ENCODE data around the gene SHC3. TPM values are rescaled to one million over a fixed set of nuclear protein-coding genes. Genes with fewer than 3 reads are reported as not detected.

The SHC3 gene
- total RNA-seq, 1 experiment from 2014 or later: 4.0 TPM

GRCh38 chr9:89039104-89039465 lies 139.5 kb downstream of the SHC3 start:
- DNase-seq: no peak
- BruUV-seq (replicated peaks): no TSS peak
- H3K9me3 Mint-ChIP-seq (ENCODE audit: low read depth, unreplicated experiment): no peaks in the 10 kb centered on the region
- H3K36me3 Mint-ChIP-seq (ENCODE audit: insufficient read depth, unreplicated experiment): no peaks in the 10 kb centered on the region
- H3K4me3 Mint-ChIP-seq (ENCODE audit: low read depth, unreplicated experiment): no peak overlapping the region
- CTCF ChIA-PET: no interaction called here
- H3K27me3 Mint-ChIP-seq (ENCODE audit: unreplicated experiment): no peaks in the 10 kb centered on the region
- H3K27ac Mint-ChIP-seq (ENCODE audit: unreplicated experiment): no peak overlapping the region
- peaks cover 8% of the 10 kb centered on the region for H3K4me1 Mint-ChIP-seq (ENCODE audit: low read depth, unreplicated experiment)
- TF ChIP-seq CTCF (IDR thresholded peaks at IDR 0.05; ENCODE audit: unreplicated experiment): no peak
- intact Hi-C loops (cut with micrococcal nuclease; ENCODE audit: unreplicated experiment): no loop called here

- H3K4me3 Mint-ChIP-seq (ENCODE audit: low read depth, unreplicated experiment): no peak overlapping the region
- peaks cover 8% of the 10 kb centered on the region for H3K4me1 Mint-ChIP-seq (ENCODE audit: low read depth, unreplicated experiment)
- DNase-seq: no peak
- no peak for TF ChIP-seq CTCF (IDR thresholded peaks at IDR 0.05; ENCODE audit: unreplicated experiment)
- no peaks in the 10 kb centered on the region for H3K36me3 Mint-ChIP-seq (ENCODE audit: insufficient read depth, unreplicated experiment)
- H3K9me3 Mint-ChIP-seq (ENCODE audit: low read depth, unreplicated experiment): no peaks in the 10 kb centered on the region
- no peaks in the 10 kb centered on the region for H3K27me3 Mint-ChIP-seq (ENCODE audit: unreplicated experiment)
- no TSS peak for BruUV-seq (replicated peaks)
- intact Hi-C loops (cut with micrococcal nuclease; ENCODE audit: unreplicated experiment): no loop called here
- H3K27ac Mint-ChIP-seq (ENCODE audit: unreplicated experiment): no peak overlapping the region
- CTCF ChIA-PET: interaction anchor here (0.7 kb wide), 1 partner anchor 1065 kb away, joined by 4 read pairs; no protein-coding TSS in a partner anchor
These were observed 140.1 kb downstream of the SHC3 start for GRCh38 chr9:89038382-89039103.

DNA sequence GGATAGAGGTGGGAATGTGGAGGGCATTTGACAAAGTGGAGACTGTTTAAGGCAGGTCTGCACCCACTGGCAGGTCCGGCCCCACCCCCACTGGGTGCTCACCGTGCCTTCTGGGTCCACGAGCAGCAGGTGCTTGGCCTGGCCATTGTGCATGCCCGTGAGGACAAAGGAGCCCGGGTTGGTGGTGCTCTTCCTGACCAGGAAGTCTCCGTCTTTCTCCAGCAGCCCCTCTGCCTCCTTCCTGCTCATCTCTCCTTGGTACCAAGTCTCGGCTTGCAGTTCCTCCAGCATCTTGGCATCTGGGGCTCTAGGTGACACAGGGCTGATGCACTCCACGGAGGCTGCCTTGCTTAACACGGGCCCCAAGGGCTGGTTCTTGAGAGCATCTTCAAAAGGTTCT lies 140.7 kb downstream of the SHC3 start:
- Mint-ChIP-seq H3K27ac (ENCODE audit: unreplicated experiment) (no peak overlapping the region), H3K9me3 (ENCODE audit: low read depth, unreplicated experiment) (no peaks in the 10 kb centered on the region), H3K4me1 (ENCODE audit: low read depth, unreplicated experiment) (peaks cover 8% of the 10 kb centered on the region), H3K4me3 (ENCODE audit: low read depth, unreplicated experiment) (no peak overlapping the region), H3K27me3 (ENCODE audit: unreplicated experiment) (no peaks in the 10 kb centered on the region), H3K36me3 (ENCODE audit: insufficient read depth, unreplicated experiment) (no peaks in the 10 kb centered on the region)
- CTCF ChIA-PET: interaction anchor here (0.7 kb wide), 1 partner anchor 1065 kb away, joined by 4 read pairs; no protein-coding TSS in a partner anchor
- BruUV-seq (replicated peaks): no TSS peak
- no peak for TF ChIP-seq CTCF (IDR thresholded peaks at IDR 0.05; ENCODE audit: unreplicated experiment)
- intact Hi-C loops (cut with micrococcal nuclease; ENCODE audit: unreplicated experiment): no loop called here
- no peak for DNase-seq

GRCh38 chr9:89037346-89037745 lies 141.3 kb downstream of the SHC3 start:
- intact Hi-C loops (cut with micrococcal nuclease; ENCODE audit: unreplicated experiment): no loop called here
- Mint-ChIP-seq H3K27ac (ENCODE audit: unreplicated experiment) (no peak overlapping the region), H3K4me1 (ENCODE audit: low read depth, unreplicated experiment) (peaks cover 8% of the 10 kb centered on the region), H3K36me3 (ENCODE audit: insufficient read depth, unreplicated experiment) (no peaks in the 10 kb centered on the region), H3K9me3 (ENCODE audit: low read depth, unreplicated experiment) (no peaks in the 10 kb centered on the region), H3K27me3 (ENCODE audit: unreplicated experiment) (no peaks in the 10 kb centered on the region), H3K4me3 (ENCODE audit: low read depth, unreplicated experiment) (no peak overlapping the region)
- CTCF ChIA-PET: interaction anchor here (0.5 to 0.7 kb wide), 2 partner anchors 8 to 187 kb away, joined by 3 read pairs; no protein-coding TSS in a partner anchor
- DNase-seq: no peak
- no peak for TF ChIP-seq CTCF (IDR thresholded peaks at IDR 0.05; ENCODE audit: unreplicated experiment)
- BruUV-seq (replicated peaks): no TSS peak

All from Calu3 (cell line).